H1 (cell line): ENCODE measurements around the gene PLA2G4A. TPM values are rescaled to one million over a fixed set of nuclear protein-coding genes. Genes with fewer than 3 reads are reported as not detected.

Experiments
- ATF2 ChIP-seq: IDR thresholded peaks from 2 replicates; pipeline ENCODE4 v1.6.1; 2012; ENCODE audit warnings: low read length, inconsistent platforms
- CHD7 ChIP-seq: fragments of 300-600 bp; sonication (generic); IDR thresholded peaks from 2 replicates; pipeline ENCODE4 v1.7.1; 2012; ENCODE audit warnings: low read length, moderate library complexity, mild to moderate bottlenecking, inconsistent platforms; ENCODE audit not compliant: insufficient replicate concordance
- GTF2F1 ChIP-seq: IDR thresholded peaks from 2 replicates; pipeline ENCODE4 v1.6.1; 2012; ENCODE audit warnings: low read depth, low read length, improper control_type of control experiment, borderline replicate concordance
- JUND ChIP-seq: IDR thresholded peaks from 2 replicates; pipeline ENCODE4 v1.6.1; 2011; ENCODE audit warnings: mild to moderate bottlenecking, improper control_type of control experiment, low read length
- NANOG ChIP-seq: IDR thresholded peaks from 2 replicates; pipeline ENCODE4 v1.6.1; 2011; ENCODE audit warnings: low read length, low read depth, mild to moderate bottlenecking, inconsistent platforms; ENCODE audit not compliant: insufficient read depth, poor library complexity, severe bottlenecking
- RNF2 ChIP-seq: fragments of 200-900, 300-1000 bp; sonication (generic); IDR thresholded peaks from 2 replicates; pipeline ENCODE4 v1.7.1; 2016; ENCODE audit warnings: borderline replicate concordance, low read depth, mild to moderate bottlenecking, antibody characterized with exemption, low read length; ENCODE audit not compliant: poor library complexity, severe bottlenecking; ENCODE audit errors: missing control alignments
- SAP30 ChIP-seq: fragments of 300-600 bp; sonication (generic); IDR thresholded peaks from 2 replicates; pipeline ENCODE4 v1.7.1; 2012; ENCODE audit warnings: low read length, moderate library complexity, mild to moderate bottlenecking, inconsistent platforms; ENCODE audit not compliant: insufficient read depth, insufficient replicate concordance
- polyA plus RNA-seq, 7 experiments: library from polyadenylated mRNA; depleted of rRNA in 3 of 7; stranded (reverse) in 5 of 7; unstranded in 2 of 7; fragments of >200 nt in 5 of 7; fragments of 200-250 nt in 2 of 7; gene quantifications; 1 replicate in 5 of 7; 2 replicates in 1 of 7; 4 replicates in 1 of 7; pipeline versions ENCODE4 v1.2.1 to v1.2.3, GENCODE V29; 2011 to 2013; ENCODE audit warnings: missing spikeins in 2 of 7, mixed read lengths in 2 of 7
- total RNA-seq: library from RNA; stranded (reverse); fragmentation: NEBNext Ultra II Directional; extraction: Animal tissue kit (Norgen Biotek cat#: 25700); gene quantifications from 2 replicates; pipeline ENCODE4 v1.2.1, GENCODE V29; 2021

Gene PLA2G4A
- total and polyA plus RNA-seq, 2 of the 8 experiments (the other 6 are each of a cell fraction or from before 2014, with no cell fraction given): 0.63 to 1.4 TPM

GRCh38 chr1:187006896-187007295, 178.1 kb downstream of the PLA2G4A start (continued):
- TF ChIP-seq RNF2 (no peak), ATF2 (no peak), NANOG (no peak), SAP30 (no peak), JUND (no peak), GTF2F1 (no peak), CHD7 (no peak)
